K562 (cell line): ENCODE results near the gene RTBDN. TPM values are rescaled to one million over a fixed set of nuclear protein-coding genes. Genes with fewer than 3 reads are reported as not detected.

ENCODE experiments used
- BCL6 ChIP-seq: fragments of 250-450 bp; sonication (Bioruptor Pico); IDR thresholded peaks from 2 replicates; pipeline ENCODE4 v1.4.0; 2020
- EHMT2 ChIP-seq: fragments of 450-650 bp; IDR thresholded peaks from 2 replicates; pipeline ENCODE4 v1.6.1; 2018; ENCODE audit warnings: antibody characterized with exemption
- GABPA ChIP-seq: fragments of 200-800 bp; sonication (Bioruptor generic); conservative IDR thresholded peaks from 2 replicates; pipeline ENCODE4 v1.6.1; 2016; ENCODE audit warnings: low read depth, missing genetic modification characterization, missing compliant biosample characterization
- HDAC8 ChIP-seq: fragments of 450-650 bp; IDR thresholded peaks from 2 replicates; pipeline ENCODE4 v1.6.1; 2016; ENCODE audit warnings: mild to moderate bottlenecking, missing genetic modification characterization, moderate library complexity, missing compliant biosample characterization
- LARP7 ChIP-seq: fragments of 450-650 bp; IDR thresholded peaks from 2 replicates; pipeline ENCODE4 v1.6.1; 2016
- LEF1 ChIP-seq: fragments of 450-650 bp; IDR thresholded peaks from 2 replicates; pipeline ENCODE4 v1.6.1; 2016; ENCODE audit warnings: mild to moderate bottlenecking
- MCM3 ChIP-seq: fragments of 450-650 bp; IDR thresholded peaks from 2 replicates; pipeline ENCODE4 v1.6.1; 2016
- MXI1 ChIP-seq: IDR thresholded peaks from 2 replicates; pipeline ENCODE4 v1.6.1; 2011; ENCODE audit warnings: low read depth, mild to moderate bottlenecking, improper control_type of control experiment, low read length
- PHF20 ChIP-seq: fragments of 450-650 bp; IDR thresholded peaks from 2 replicates; pipeline ENCODE4 v1.6.1; 2018; ENCODE audit not compliant: partially characterized antibody
- POLR2A ChIP-seq: fragments of 450-650 bp; conservative IDR thresholded peaks from 2 replicates; pipeline ENCODE4 v1.6.1; 2016
- RBM39 ChIP-seq: fragments of 200-400 bp; formaldehyde crosslinking; optimal IDR thresholded peaks from 2 replicates; pipeline ENCODE3; 2018; ENCODE audit warnings: low read depth, low read length
- SP1 ChIP-seq: sonication (generic); formaldehyde crosslinking; IDR thresholded peaks from 2 replicates; pipeline ENCODE4 v1.8.1; 2022; ENCODE audit warnings: mild to moderate bottlenecking, missing genetic modification reagents
- YBX1 ChIP-seq: fragments of 450-650 bp; IDR thresholded peaks from 2 replicates; pipeline ENCODE4 v1.7.1; 2016; ENCODE audit warnings: mild to moderate bottlenecking
- ZKSCAN3 ChIP-seq: fragments of 250-450 bp; sonication (Bioruptor Pico); IDR thresholded peaks from 2 replicates; pipeline ENCODE4 v1.4.0; 2020
- ZNF3 ChIP-seq: fragments of 250-450 bp; sonication (Bioruptor Pico); IDR thresholded peaks from 2 replicates; pipeline ENCODE4 v1.5.0; 2021; ENCODE audit warnings: mild to moderate bottlenecking, moderate library complexity
- ZZZ3 ChIP-seq: fragments of 450-650 bp; IDR thresholded peaks from 2 replicates; pipeline ENCODE4 v1.6.1; 2016; ENCODE audit warnings: antibody characterized with exemption, mild to moderate bottlenecking, moderate library complexity
- polyA plus RNA-seq, 8 experiments: library from polyadenylated mRNA; depleted of rRNA in 4 of 8; stranded (reverse) in 5 of 8; unstranded in 3 of 8; fragments of >200 nt; fragmentation: Nextera tagmentation in 2 of 8; fragmentation: Illumina TruSeq in 1 of 8; extraction: Ambion mirVana in 2 of 8; extraction: Trizol in 1 of 8; gene quantifications; 2 replicates each; pipeline versions ENCODE4 v1.2.1 to v1.2.3, GENCODE V29; 2011 to 2014; ENCODE audit warnings: inconsistent platforms in 1 of 8, missing spikeins in 1 of 8
- total RNA-seq, 7 experiments: library from RNA; depleted of rRNA in 6 of 7; stranded (reverse); fragments of >200 nt in 6 of 7; fragmentation: Illumina TruSeq in 2 of 7; extraction: Trizol in 2 of 7; gene quantifications; 2 replicates each; pipeline versions ENCODE4 v1.2.1 to v1.2.3, GENCODE V29; 2011 to 2021; ENCODE audit warnings: low replicate concordance in 1 of 7
- TF ChIP-seq, protein P1 (sequence below): sonication (generic); formaldehyde crosslinking; IDR thresholded peaks from 2 replicates; pipeline ENCODE4 v1.9.0; 2022; ENCODE audit warnings: mild to moderate bottlenecking, missing genetic modification reagents
- TF ChIP-seq, protein P2 (sequence below), 3 experiments: IDR thresholded peaks in 2 of 3; conservative IDR thresholded peaks in 1 of 3; 2 replicates each; pipeline ENCODE4 v1.5.1; 2011 to 2012; ENCODE audit warnings: low read length in 3 of 3, mild to moderate bottlenecking in 3 of 3, control low read depth in 2 of 3, improper control_type of control experiment in 1 of 3, inconsistent platforms in 1 of 3, low read depth in 1 of 3, mixed read lengths in 1 of 3, moderate library complexity in 1 of 3; ENCODE audit not compliant: insufficient read depth in 2 of 3
- TF ChIP-seq, protein P3 (sequence below): sonication (generic); formaldehyde crosslinking; IDR thresholded peaks from 2 replicates; pipeline ENCODE4 v1.4.0; 2020; ENCODE audit warnings: mild to moderate bottlenecking, missing genetic modification reagents
- TF ChIP-seq, protein P4 (sequence below): IDR thresholded peaks from 2 replicates; pipeline ENCODE4 v1.6.1; 2011; ENCODE audit not compliant: insufficient read length; ENCODE audit errors: extremely low read depth
- TF ChIP-seq, protein P5 (sequence below): fragments of 450-650 bp; conservative IDR thresholded peaks from 2 replicates; pipeline ENCODE4 v1.6.1; 2016; ENCODE audit warnings: missing genetic modification characterization, low read depth, mild to moderate bottlenecking, control low read depth, missing compliant biosample characterization
- TF ChIP-seq, protein P6 (sequence below), 2 experiments: fragments of 250-450 bp in 1 of 2; fragments of 450-650 bp in 1 of 2; sonication (Bioruptor Pico) in 1 of 2; IDR thresholded peaks; 2 replicates each; pipeline versions ENCODE4 v1.6.1 to v1.8.0; 2016 to 2021; ENCODE audit warnings: mild to moderate bottlenecking in 2 of 2, moderate library complexity in 2 of 2, missing compliant biosample characterization in 1 of 2, missing genetic modification characterization in 1 of 2

RTBDN gene
- total and polyA plus RNA-seq, 9 of the 15 experiments (the other 6 are each of a cell fraction or from before 2014, with no cell fraction given), result 0.20 to 2.3 (median 0.72) TPM; not detected in 1

DNA sequence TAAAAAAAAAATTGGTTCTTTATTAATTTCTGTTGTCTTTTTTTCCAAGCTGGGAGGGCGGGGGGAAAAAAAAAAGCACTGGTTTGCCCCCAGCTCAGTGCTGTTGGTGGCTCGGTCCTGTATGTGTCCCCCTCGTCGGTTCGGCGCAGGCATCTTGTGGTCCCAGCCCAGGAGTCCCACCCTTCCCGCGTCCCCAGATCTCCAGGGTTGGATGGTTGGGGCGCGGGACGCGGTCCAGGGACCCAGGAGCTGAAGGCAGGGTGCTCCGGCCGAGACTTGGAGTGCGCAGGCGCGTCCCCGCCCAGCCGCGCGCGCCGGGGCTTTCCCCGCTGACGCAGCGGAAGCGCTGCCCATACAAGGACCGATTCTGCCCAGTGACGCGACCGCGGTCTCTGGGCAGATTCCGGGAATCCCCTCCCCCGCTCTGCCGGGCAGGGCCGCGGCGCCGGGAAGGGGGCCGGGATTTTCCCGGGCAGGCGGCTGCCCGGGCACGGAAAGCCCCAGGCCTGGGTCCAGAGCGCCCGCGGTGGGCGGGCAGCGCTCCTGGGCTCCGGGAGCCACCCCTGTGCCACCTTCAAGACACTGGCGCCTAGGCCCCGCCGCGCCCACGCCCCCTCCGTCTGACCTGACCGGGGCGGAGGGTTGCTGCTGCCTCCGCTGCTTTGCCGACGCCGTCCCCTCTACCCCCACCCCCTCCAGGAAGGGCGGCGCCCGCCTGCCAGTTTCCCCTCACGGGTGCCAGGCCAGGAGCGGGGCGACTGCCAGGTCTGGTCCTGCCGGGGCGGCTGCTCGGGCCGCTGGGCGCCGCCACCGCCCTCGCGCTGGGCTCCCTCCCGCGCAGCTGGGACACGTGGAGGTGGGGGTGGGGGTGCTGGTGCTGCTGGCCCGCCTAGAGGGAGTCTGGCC lies 40.8 kb downstream of the RTBDN start (continued):
- TF ChIP-seq, protein P1, sequence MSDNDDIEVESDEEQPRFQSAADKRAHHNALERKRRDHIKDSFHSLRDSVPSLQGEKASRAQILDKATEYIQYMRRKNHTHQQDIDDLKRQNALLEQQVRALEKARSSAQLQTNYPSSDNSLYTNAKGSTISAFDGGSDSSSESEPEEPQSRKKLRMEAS (CRISPR knock-in tag), result peak; percentile 74
- TF ChIP-seq POLR2A, result peak; percentile 74
- TF ChIP-seq, protein P2, sequence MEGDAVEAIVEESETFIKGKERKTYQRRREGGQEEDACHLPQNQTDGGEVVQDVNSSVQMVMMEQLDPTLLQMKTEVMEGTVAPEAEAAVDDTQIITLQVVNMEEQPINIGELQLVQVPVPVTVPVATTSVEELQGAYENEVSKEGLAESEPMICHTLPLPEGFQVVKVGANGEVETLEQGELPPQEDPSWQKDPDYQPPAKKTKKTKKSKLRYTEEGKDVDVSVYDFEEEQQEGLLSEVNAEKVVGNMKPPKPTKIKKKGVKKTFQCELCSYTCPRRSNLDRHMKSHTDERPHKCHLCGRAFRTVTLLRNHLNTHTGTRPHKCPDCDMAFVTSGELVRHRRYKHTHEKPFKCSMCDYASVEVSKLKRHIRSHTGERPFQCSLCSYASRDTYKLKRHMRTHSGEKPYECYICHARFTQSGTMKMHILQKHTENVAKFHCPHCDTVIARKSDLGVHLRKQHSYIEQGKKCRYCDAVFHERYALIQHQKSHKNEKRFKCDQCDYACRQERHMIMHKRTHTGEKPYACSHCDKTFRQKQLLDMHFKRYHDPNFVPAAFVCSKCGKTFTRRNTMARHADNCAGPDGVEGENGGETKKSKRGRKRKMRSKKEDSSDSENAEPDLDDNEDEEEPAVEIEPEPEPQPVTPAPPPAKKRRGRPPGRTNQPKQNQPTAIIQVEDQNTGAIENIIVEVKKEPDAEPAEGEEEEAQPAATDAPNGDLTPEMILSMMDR (IDR thresholded peaks at IDR 0.05 in 2 of 3, conservative IDR thresholded peaks at IDR 0.05 in 1 of 3; ENCODE audit: insufficient read depth in 2 of 3, low read depth in 1 of 3, low read length in 3 of 3), result no peak
- no peak for TF ChIP-seq ZNF3 (CRISPR knock-in tag)
- no peak for TF ChIP-seq MCM3
- TF ChIP-seq BCL6 (CRISPR knock-in tag), result no peak
- no peak for TF ChIP-seq LEF1
- TF ChIP-seq, protein P3, sequence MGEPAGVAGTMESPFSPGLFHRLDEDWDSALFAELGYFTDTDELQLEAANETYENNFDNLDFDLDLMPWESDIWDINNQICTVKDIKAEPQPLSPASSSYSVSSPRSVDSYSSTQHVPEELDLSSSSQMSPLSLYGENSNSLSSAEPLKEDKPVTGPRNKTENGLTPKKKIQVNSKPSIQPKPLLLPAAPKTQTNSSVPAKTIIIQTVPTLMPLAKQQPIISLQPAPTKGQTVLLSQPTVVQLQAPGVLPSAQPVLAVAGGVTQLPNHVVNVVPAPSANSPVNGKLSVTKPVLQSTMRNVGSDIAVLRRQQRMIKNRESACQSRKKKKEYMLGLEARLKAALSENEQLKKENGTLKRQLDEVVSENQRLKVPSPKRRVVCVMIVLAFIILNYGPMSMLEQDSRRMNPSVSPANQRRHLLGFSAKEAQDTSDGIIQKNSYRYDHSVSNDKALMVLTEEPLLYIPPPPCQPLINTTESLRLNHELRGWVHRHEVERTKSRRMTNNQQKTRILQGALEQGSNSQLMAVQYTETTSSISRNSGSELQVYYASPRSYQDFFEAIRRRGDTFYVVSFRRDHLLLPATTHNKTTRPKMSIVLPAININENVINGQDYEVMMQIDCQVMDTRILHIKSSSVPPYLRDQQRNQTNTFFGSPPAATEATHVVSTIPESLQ (CRISPR knock-in tag), result no peak
- TF ChIP-seq LARP7, result no peak
- no peak for TF ChIP-seq GABPA (tag)
- TF ChIP-seq, protein P4, sequence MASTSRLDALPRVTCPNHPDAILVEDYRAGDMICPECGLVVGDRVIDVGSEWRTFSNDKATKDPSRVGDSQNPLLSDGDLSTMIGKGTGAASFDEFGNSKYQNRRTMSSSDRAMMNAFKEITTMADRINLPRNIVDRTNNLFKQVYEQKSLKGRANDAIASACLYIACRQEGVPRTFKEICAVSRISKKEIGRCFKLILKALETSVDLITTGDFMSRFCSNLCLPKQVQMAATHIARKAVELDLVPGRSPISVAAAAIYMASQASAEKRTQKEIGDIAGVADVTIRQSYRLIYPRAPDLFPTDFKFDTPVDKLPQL, result no peak
- TF ChIP-seq, protein P5, sequence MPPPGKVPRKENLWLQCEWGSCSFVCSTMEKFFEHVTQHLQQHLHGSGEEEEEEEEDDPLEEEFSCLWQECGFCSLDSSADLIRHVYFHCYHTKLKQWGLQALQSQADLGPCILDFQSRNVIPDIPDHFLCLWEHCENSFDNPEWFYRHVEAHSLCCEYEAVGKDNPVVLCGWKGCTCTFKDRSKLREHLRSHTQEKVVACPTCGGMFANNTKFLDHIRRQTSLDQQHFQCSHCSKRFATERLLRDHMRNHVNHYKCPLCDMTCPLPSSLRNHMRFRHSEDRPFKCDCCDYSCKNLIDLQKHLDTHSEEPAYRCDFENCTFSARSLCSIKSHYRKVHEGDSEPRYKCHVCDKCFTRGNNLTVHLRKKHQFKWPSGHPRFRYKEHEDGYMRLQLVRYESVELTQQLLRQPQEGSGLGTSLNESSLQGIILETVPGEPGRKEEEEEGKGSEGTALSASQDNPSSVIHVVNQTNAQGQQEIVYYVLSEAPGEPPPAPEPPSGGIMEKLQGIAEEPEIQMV (tag), result no peak
- TF ChIP-seq SP1 (CRISPR knock-in tag), result peak; percentile 87
- TF ChIP-seq, protein P6, sequence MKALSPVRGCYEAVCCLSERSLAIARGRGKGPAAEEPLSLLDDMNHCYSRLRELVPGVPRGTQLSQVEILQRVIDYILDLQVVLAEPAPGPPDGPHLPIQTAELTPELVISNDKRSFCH (CRISPR knock-in tag; IDR thresholded peaks at IDR 0.05), result no peak
- TF ChIP-seq, protein P6 (tag; IDR thresholded peaks at IDR 0.05), result no peak; the same call in 1 of the 2 replicates
- TF ChIP-seq RBM39, result no peak
- TF ChIP-seq ZKSCAN3, result no peak
- no peak for TF ChIP-seq EHMT2
- no peak for TF ChIP-seq MXI1
- TF ChIP-seq ZZZ3, result no peak
- TF ChIP-seq HDAC8 (tag), result no peak
- no peak for TF ChIP-seq YBX1
- TF ChIP-seq PHF20, result no peak
